NCI-H2196 (cell line): ENCODE data around the gene RTN4RL1.
"Not testable (repeated sequence)": the region's sequence is repeated elsewhere in the genome, so short reads cannot be mapped to it uniquely, and the experiment has no call there.

Experiments used
- DNase-seq: peaks from one replicate; lab custom pipeline; 2025; ENCODE audit not compliant: unreplicated experiment; lab: John Stamatoyannopoulos, UW

RTN4RL1 gene

GRCh38 chr17:2008332-2009126 lies 16.6 kb downstream of the RTN4RL1 start:
- no peak for DNase-seq

DNA sequence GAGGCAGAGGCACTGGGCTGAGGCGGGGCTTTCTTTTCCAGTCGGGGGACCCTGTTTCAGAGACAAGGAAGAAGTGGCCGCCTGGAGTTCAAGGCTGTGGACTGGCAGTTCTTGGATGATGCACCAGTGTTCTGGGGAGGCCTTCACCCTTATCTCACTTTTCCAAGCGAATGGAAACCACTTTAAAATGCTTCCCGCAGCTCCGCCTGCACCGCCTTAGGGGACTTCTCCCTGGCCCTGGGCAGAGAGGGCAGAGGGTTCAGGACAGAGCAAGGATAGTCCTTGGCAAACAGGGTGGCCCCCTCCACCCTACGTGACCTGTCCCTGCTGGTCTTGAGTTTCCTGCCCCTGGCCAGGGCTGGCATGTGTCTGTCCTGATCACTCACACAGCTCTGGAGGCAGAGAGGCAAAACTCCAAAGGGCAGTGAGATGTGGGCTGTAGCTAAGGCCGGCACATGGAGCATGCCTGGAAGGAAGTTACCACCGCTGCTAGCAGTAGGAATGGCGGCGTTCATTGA lies 20.6 kb downstream of the RTN4RL1 start:
- DNase-seq, result no peak

DNA sequence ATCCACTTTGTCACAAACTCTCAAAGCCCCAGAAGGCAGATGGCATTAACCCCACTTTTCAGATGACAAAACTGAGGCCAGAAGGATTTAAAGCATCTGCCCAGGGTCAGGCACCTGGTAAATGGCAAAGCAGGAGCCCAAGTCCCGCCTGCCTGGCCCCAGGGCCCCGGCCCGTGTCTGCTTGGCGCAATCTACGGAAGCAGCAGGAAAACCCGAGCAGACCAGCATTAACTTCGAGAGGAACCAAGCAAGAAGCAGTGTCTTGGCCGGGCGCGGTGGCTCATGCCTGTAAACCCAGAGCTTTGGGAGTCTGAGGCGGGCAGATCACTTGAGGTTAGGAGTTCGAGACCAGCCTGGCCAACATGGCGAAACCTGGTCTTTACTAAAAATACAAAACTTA lies 21.6 kb downstream of the RTN4RL1 start:
- DNase-seq, result no peak

DNA sequence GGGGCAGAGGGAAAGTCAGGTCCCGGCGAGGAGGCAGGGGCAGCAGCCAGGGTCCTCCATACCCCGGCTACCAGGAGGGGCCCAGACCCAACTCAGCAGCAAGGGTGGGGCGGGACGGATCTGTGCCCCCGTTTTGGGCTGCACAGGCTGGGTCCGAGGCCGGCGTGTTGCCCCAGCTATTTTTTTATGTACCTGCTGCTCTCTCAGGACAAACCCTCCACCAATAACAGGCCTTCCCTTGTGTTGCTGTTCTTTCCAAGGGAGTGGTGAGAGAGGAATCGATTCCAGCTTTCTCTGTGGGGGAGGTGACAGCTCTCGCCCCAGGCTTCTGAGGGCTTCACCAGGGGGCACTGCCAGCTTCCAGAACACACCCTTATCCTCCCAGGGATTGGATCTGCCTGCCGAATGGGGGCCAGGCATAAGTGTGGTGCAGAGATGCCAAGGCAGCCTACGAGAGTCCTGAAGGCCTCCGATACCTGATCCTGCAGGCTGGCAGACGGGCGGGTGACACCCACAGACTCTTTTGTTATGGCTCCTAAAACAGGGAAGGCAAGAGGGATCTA lies 22.3 kb downstream of the RTN4RL1 start:
- no peak for DNase-seq

DNA sequence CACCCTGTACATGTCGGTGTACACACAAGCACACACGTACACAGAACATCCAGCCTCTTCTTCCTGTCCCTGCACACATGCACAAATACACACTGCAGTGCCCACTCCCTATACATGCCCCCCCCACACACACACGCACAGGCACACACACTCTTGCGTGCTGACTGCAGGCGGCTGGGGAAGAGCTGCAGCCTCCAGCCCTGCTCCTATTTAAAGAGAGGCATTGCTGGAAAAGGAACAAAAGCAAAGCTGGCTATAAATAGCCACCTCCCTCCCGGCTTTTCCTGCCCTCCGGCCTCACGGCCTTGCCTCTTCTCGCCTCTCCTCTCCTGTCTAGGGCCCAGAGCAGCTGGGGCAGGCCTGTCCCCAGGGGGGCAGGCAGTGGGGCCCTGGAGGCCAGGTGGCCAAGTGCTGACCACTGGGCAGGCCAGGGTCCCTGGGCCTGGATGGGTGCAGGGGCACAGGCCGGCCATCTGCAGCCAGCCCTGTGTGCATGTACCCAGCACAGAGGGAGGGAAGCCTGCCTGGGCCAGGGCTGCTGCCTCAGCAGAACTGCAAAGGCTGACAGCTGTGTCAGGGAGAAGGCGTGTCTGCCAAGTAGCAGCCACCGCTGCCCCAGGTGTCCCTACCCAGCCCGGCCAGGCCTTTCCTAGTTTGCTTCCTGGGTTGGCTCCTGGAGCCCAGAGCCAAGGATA lies 25.4 kb downstream of the RTN4RL1 start:
- peak; percentile 44 for DNase-seq

- no peak for DNase-seq
Measured at GRCh38 chr17:1997927-1998742, 27.0 kb downstream of the RTN4RL1 start.

DNA sequence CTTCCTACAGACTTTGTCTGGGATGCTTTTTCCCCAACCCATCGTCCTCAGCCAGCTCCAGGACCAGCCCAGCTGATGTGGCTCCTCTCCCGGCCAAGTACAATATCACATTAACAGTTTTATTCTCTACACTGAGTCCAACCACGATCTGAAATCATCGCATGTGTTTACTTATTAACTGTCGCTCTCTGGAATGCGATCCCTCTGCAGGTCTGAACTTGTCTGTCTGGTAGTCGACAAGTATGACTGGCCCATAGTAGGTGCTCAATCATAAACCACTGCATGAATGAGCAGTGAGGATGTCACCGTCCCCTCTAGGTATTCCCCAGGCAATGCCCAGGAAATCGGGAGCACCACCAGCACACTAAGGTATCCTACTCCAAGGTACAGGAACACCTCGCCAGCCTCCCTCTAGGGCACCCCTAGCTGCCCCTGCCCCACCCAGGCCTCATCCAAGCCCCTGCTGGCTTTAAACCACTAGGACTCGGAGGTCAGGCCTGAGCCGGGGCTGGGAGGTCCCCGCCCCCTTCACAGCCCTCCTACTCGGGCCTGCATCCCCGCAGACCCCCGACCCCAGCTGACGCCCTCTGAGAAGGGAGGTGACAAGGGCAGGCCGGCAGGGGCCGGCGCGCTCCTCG lies 27.7 kb downstream of the RTN4RL1 start:
- DNase-seq, result no peak

DNA sequence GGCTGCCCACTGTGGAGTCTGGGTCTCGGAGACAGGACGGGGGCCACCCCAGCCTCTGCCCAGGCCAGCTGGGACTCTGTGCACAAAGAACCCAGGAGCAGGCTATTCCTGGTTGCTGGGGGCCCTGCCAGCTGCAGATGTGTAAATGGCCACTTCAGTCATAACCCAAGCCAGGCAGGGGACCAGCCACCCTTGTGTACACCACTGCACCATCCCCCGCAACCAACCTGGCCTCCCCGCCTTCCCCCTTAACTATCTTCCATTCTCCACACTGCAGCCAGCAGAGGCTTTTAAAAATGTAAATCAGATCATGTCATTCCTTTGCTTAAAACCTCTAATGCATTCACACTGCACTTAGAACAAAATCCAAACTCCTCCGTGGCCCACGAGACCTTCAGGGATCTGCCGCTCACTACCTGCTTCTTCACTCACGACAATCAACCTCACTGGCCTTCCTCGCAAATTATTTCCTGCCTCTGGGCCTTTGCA lies 28.3 kb downstream of the RTN4RL1 start:
- DNase-seq, result no peak

DNA sequence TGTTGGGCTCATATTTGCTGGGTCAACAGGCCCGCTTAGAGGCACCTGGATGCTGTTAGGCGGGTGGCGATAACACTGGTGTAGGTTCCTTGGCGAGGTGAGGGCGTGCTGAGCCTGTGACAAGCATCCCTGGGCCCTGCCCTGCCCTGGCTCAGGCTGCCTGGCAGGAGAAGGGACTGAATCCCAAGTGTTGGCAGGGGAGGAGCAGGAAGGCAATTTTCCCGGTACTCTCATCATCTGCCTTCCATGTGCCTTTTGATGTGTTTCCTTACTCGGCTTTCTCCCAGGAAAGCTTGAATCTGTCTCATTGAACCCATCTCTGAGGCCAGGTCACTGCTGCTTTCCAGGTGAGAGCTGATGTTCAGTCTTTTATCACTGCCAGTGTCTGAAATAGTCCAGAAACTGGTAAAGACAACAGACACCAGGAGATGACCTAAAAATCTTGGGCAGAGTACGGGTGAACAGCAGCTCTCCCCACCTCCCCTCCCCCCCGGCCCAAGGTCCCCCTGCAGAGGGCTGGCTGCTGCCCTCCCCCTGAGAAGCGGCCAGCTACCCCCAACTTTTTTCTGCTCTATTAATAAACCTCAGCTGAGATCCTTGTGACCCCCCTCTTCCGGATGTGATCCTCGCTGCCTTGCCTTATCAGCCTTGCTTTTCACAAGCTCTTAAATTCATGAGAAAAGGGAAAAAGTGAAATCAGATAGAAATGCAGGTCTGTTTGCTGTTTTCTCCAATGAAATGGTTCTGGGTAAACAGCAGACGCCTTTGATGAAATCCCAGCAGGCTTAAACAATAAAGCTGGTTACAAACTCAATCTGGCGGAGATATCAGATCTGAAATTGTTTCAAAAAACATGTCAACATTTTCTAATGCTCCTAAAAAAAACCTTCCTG lies 29.0 kb downstream of the RTN4RL1 start:
- DNase-seq, result no peak

DNA sequence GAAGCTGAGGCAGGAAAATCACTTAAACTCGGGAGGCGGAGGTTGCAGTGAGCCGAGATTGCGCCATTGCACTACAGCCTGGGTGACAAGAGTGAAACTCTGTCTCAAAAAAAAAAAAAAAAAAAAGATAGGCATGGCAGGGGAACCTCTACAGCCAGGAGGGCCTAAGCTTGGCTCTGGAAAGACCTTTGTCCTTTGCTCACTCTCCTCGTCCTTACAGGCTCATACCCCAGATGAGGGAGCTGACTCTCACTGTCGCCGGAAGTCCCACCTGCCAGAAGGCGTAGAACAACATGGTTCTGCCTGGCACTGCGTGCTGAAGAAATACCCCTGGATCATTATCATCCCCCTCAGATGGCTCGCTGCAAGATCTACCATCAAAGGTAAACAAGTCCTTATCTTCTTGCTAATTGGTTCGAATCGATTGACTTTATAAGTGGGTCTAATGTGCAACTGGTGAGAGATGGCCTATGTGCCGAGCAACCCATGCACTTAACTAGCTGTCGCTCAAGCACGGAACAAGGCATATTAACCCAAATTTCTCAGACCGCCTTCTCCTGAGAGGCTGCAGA lies 29.7 kb downstream of the RTN4RL1 start:
- no peak for DNase-seq

DNA sequence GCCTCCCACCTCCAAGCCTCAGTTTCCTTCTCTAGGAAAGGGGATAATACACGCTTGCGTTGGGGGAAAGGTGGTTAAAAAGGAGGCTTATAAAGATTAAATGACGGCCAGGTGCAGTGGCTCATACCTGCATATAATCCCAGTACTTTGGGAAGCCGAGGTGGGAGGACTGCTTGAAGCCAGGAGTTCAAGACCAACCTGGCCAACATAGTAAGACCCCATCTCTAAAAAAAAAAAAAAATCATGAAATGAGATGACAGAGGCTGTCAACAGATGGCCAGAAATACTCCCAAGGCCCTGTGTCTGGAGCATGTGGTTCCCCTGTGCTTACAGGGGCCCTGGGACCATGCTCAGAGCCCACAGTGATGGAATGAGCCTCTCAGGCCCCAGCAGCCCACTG lies 30.4 kb downstream of the RTN4RL1 start:
- DNase-seq, result no peak

GRCh38 chr17:1992541-1992940 lies 32.6 kb downstream of the RTN4RL1 start:
- DNase-seq, result no peak

- no peak for DNase-seq
Measured at GRCh38 chr17:1989135-1989534, 36.0 kb downstream of the RTN4RL1 start.

GRCh38 chr17:1986783-1987451 lies 38.2 kb downstream of the RTN4RL1 start:
- DNase-seq, result no peak

DNA sequence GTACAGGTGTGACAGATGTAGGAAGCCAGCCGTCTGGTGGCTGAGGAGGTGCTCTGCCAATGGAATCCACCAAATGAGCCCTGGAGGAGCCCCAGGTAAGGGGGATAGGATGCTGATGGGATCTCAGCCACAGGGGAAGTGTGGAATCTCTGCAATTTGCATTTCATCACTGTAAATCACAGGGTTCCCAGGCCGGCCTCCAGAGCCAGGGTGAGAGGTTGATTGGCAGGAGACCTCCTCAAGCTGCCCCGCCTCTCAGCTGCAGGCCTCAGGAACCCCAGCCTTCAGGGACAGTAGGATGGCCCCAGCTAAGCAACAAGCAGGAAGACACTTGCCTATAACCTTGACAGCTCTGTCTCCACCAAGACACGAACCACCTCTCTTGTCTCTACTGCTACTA lies 39.4 kb downstream of the RTN4RL1 start:
- no peak for DNase-seq

DNA sequence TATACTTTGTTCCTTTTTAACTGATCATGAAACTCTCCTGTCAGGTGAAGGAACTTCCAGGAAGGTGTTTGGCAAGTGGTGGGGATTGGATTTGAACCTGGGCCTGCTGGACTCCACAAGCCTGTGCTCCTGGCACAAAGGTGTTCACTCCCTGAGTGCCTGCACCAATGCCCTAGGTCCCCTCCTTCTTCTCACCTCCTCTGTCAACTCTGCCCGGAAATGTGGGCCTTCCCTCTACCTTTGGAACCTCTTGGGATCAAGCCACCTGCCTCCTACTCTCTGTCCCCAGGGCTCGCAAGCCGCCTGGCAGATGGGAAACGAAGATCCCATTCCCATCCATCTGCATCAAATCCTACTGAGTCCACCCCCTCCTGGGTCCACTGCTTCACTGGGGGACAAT lies 40.0 kb downstream of the RTN4RL1 start:
- DNase-seq, result no peak

GRCh38 chr17:1982793-1983366 lies 42.3 kb downstream of the RTN4RL1 start:
- not testable (repeated sequence) for DNase-seq

DNA sequence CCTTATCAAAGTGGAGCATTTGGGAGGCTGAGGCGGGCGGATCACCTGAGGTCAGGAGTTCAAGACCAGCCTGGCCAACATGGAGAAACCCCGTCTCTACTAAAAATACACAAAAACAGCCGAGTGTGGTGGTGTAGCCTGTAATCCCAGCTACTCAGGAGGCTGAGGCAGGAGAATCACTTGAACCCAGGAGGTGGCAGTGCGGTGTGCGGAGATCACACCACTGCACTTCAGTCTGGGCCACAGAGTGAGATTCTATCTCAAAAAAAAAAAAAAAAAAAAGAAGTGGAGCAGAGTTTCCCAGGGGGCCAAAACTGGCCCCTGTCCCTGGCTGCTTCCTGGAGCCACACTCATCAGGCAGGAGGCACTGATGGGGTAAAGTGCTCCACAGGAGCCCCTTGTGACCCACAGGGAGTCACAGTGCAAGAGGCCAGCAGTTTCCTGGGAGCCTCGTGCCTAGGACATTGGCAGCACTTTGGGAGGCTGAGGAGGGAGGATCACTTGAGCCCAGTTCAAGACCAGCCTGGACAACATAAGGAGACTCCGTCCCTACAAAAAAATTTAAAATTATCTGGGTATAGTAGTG lies 44.4 kb downstream of the RTN4RL1 start:
- no peak for DNase-seq
